DOHH2 (cell line): ENCODE data around the gene SPAST.
"Not testable (repeated sequence)": the region's sequence is repeated elsewhere in the genome, so short reads cannot be mapped to it uniquely, and the experiment has no call there.

Source experiments
- EZH2phosphoT487 ChIP-seq: fragments of 200-600 bp; sonication (generic); IDR thresholded peaks from 2 replicates; pipeline ENCODE4 v1.6.1; 2017; ENCODE audit warnings: borderline replicate concordance, mild to moderate bottlenecking, antibody characterized with exemption, low read length, moderate library complexity, mixed read lengths
- TF ChIP-seq, protein P1 (sequence below): fragments of 200-600 bp; sonication (generic); IDR thresholded peaks from one replicate; pipeline ENCODE4 v1.5.1; 2014; ENCODE audit warnings: antibody characterized with exemption, mild to moderate bottlenecking, low read depth, low read length; ENCODE audit not compliant: poor library complexity, severe bottlenecking

DNA sequence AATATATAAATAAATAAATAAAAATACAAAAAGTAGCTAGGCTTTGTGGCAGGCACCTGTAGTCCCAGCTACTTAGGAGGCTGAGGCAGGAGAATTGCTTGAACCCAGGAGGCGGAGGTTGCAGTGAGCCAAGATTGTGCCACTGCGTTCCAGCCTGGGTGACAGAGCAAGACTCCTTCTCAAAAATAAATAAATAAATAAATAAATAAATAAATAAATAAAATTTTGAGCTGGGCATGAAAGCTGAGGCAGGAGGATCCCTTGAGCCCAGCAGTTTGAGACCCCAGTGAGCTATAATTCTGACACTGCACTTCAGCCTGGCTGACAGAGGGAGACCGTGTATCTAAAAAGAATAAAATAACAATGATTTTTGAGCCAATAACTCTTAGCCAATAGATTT is 8.8 kb upstream of the SPAST start:
- TF ChIP-seq, protein P1, sequence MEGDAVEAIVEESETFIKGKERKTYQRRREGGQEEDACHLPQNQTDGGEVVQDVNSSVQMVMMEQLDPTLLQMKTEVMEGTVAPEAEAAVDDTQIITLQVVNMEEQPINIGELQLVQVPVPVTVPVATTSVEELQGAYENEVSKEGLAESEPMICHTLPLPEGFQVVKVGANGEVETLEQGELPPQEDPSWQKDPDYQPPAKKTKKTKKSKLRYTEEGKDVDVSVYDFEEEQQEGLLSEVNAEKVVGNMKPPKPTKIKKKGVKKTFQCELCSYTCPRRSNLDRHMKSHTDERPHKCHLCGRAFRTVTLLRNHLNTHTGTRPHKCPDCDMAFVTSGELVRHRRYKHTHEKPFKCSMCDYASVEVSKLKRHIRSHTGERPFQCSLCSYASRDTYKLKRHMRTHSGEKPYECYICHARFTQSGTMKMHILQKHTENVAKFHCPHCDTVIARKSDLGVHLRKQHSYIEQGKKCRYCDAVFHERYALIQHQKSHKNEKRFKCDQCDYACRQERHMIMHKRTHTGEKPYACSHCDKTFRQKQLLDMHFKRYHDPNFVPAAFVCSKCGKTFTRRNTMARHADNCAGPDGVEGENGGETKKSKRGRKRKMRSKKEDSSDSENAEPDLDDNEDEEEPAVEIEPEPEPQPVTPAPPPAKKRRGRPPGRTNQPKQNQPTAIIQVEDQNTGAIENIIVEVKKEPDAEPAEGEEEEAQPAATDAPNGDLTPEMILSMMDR: not testable (repeated sequence)
- TF ChIP-seq EZH2phosphoT487: not testable (repeated sequence)
